ENCODE measurements around the gene SLC47A2.

SLC47A2 gene

GRCh38 chr17:19730843-19731242, 14.5 kb upstream of the SLC47A2 start:
- Histone ChIP-seq H3K36me3 (ENCODE audit: control insufficient read depth, insufficient read depth, low read length) (no peaks in the 10 kb centered on the region), H3K27me3 (ENCODE audit: control insufficient read depth, insufficient read depth, low read length) (no peaks in the 10 kb centered on the region), H3K4me1 (ENCODE audit: control insufficient read depth, insufficient read depth, low read length) (peaks cover 22% of the 10 kb centered on the region), H3K9ac (ENCODE audit: low read length) (no peak overlapping the region), H3K27ac (ENCODE audit: low read depth, low read length) (no peak overlapping the region), H3K4me3 (ENCODE audit: low read length) (no peak overlapping the region)

GRCh38 chr17:19729900-19730299, 13.5 kb upstream of the SLC47A2 start:
- H3K9ac ChIP-seq (ENCODE audit: low read length) = no peak overlapping the region
- H3K27ac ChIP-seq (ENCODE audit: low read depth, low read length) = no peak overlapping the region
- H3K36me3 ChIP-seq (ENCODE audit: control insufficient read depth, insufficient read depth, low read length) = no peaks in the 10 kb centered on the region
- no peak overlapping the region for H3K4me3 ChIP-seq (ENCODE audit: low read length)
- H3K4me1 ChIP-seq (ENCODE audit: control insufficient read depth, insufficient read depth, low read length) = peaks cover 22% of the 10 kb centered on the region
- H3K27me3 ChIP-seq (ENCODE audit: control insufficient read depth, insufficient read depth, low read length) = no peaks in the 10 kb centered on the region

GRCh38 chr17:19728084-19728495, 11.7 kb upstream of the SLC47A2 start:
- Histone ChIP-seq H3K27ac (ENCODE audit: low read depth, low read length) (peak overlapping the region; percentile 92), H3K27me3 (ENCODE audit: control insufficient read depth, insufficient read depth, low read length) (no peaks in the 10 kb centered on the region), H3K9ac (ENCODE audit: low read length) (no peak overlapping the region), H3K36me3 (ENCODE audit: control insufficient read depth, insufficient read depth, low read length) (no peaks in the 10 kb centered on the region), H3K4me1 (ENCODE audit: control insufficient read depth, insufficient read depth, low read length) (peaks cover 22% of the 10 kb centered on the region), H3K4me3 (ENCODE audit: low read length) (no peak overlapping the region)

- H3K27ac ChIP-seq (ENCODE audit: low read depth, low read length) = peak overlapping the region; percentile 92
- H3K4me1 ChIP-seq (ENCODE audit: control insufficient read depth, insufficient read depth, low read length) = peaks cover 22% of the 10 kb centered on the region
- H3K36me3 ChIP-seq (ENCODE audit: control insufficient read depth, insufficient read depth, low read length) = no peaks in the 10 kb centered on the region
- no peak overlapping the region for H3K9ac ChIP-seq (ENCODE audit: low read length)
- H3K27me3 ChIP-seq (ENCODE audit: control insufficient read depth, insufficient read depth, low read length) = no peaks in the 10 kb centered on the region
- no peak overlapping the region for H3K4me3 ChIP-seq (ENCODE audit: low read length)
Observed at GRCh38 chr17:19727501-19728078, 11.2 kb upstream of the SLC47A2 start.

- peak overlapping the region; percentile 92 for H3K27ac ChIP-seq (ENCODE audit: low read depth, low read length)
- no peak overlapping the region for H3K9ac ChIP-seq (ENCODE audit: low read length)
- H3K36me3 ChIP-seq (ENCODE audit: control insufficient read depth, insufficient read depth, low read length) = no peaks in the 10 kb centered on the region
- H3K4me3 ChIP-seq (ENCODE audit: low read length) = no peak overlapping the region
- no peaks in the 10 kb centered on the region for H3K27me3 ChIP-seq (ENCODE audit: control insufficient read depth, insufficient read depth, low read length)
- peaks cover 22% of the 10 kb centered on the region for H3K4me1 ChIP-seq (ENCODE audit: control insufficient read depth, insufficient read depth, low read length)
Observed at GRCh38 chr17:19726631-19727376, 10.4 kb upstream of the SLC47A2 start.

GRCh38 chr17:19725486-19725885, 9.1 kb upstream of the SLC47A2 start:
- Histone ChIP-seq H3K27ac (ENCODE audit: low read depth, low read length) (no peak overlapping the region), H3K4me3 (ENCODE audit: low read length) (no peak overlapping the region), H3K4me1 (ENCODE audit: control insufficient read depth, insufficient read depth, low read length) (peaks cover 22% of the 10 kb centered on the region), H3K9ac (ENCODE audit: low read length) (no peak overlapping the region), H3K27me3 (ENCODE audit: control insufficient read depth, insufficient read depth, low read length) (no peaks in the 10 kb centered on the region), H3K36me3 (ENCODE audit: control insufficient read depth, insufficient read depth, low read length) (no peaks in the 10 kb centered on the region)

GRCh38 chr17:19724501-19725420, 8.4 kb upstream of the SLC47A2 start:
- peak overlapping the region; percentile 22 for H3K4me3 ChIP-seq (ENCODE audit: low read length)

GRCh38 chr17:19723964-19724363, 7.6 kb upstream of the SLC47A2 start:
- H3K4me3 ChIP-seq (ENCODE audit: low read length) = no peak overlapping the region
- H3K27ac ChIP-seq (ENCODE audit: low read depth, low read length) = no peak overlapping the region
- H3K9ac ChIP-seq (ENCODE audit: low read length) = no peak overlapping the region
- no peaks in the 10 kb centered on the region for H3K27me3 ChIP-seq (ENCODE audit: control insufficient read depth, insufficient read depth, low read length)
- peaks cover 22% of the 10 kb centered on the region for H3K4me1 ChIP-seq (ENCODE audit: control insufficient read depth, insufficient read depth, low read length)
- no peaks in the 10 kb centered on the region for H3K36me3 ChIP-seq (ENCODE audit: control insufficient read depth, insufficient read depth, low read length)

More at GRCh38 chr17:19724501-19725420, 8.4 kb upstream of the SLC47A2 start:
- Histone ChIP-seq H3K4me1 (ENCODE audit: control insufficient read depth, insufficient read depth, low read length) (peaks cover 22% of the 10 kb centered on the region), H3K9ac (ENCODE audit: low read length) (no peak overlapping the region), H3K27me3 (ENCODE audit: control insufficient read depth, insufficient read depth, low read length) (no peaks in the 10 kb centered on the region), H3K36me3 (ENCODE audit: control insufficient read depth, insufficient read depth, low read length) (no peaks in the 10 kb centered on the region), H3K27ac (ENCODE audit: low read depth, low read length) (no peak overlapping the region)

GRCh38 chr17:19720631-19721426, 4.4 kb upstream of the SLC47A2 start:
- Histone ChIP-seq H3K4me3 (ENCODE audit: low read length) (peak overlapping the region; percentile 32), H3K9ac (ENCODE audit: low read length) (no peak overlapping the region), H3K36me3 (ENCODE audit: control insufficient read depth, insufficient read depth, low read length) (no peaks in the 10 kb centered on the region), H3K4me1 (ENCODE audit: control insufficient read depth, insufficient read depth, low read length) (no peaks in the 10 kb centered on the region), H3K27ac (ENCODE audit: low read depth, low read length) (no peak overlapping the region), H3K27me3 (ENCODE audit: control insufficient read depth, insufficient read depth, low read length) (no peaks in the 10 kb centered on the region)

- H3K27ac ChIP-seq (ENCODE audit: low read depth, low read length) = no peak overlapping the region
- H3K4me3 ChIP-seq (ENCODE audit: low read length) = peak overlapping the region; percentile 32
- no peaks in the 10 kb centered on the region for H3K27me3 ChIP-seq (ENCODE audit: control insufficient read depth, insufficient read depth, low read length)
- no peaks in the 10 kb centered on the region for H3K36me3 ChIP-seq (ENCODE audit: control insufficient read depth, insufficient read depth, low read length)
- H3K4me1 ChIP-seq (ENCODE audit: control insufficient read depth, insufficient read depth, low read length) = no peaks in the 10 kb centered on the region
- H3K9ac ChIP-seq (ENCODE audit: low read length) = no peak overlapping the region
Observed at GRCh38 chr17:19720210-19720475, 3.8 kb upstream of the SLC47A2 start.

- H3K4me1 ChIP-seq (ENCODE audit: control insufficient read depth, insufficient read depth, low read length) = no peaks in the 10 kb centered on the region
- H3K27ac ChIP-seq (ENCODE audit: low read depth, low read length) = no peak overlapping the region
- no peak overlapping the region for H3K4me3 ChIP-seq (ENCODE audit: low read length)
- H3K27me3 ChIP-seq (ENCODE audit: control insufficient read depth, insufficient read depth, low read length) = no peaks in the 10 kb centered on the region
- no peaks in the 10 kb centered on the region for H3K36me3 ChIP-seq (ENCODE audit: control insufficient read depth, insufficient read depth, low read length)
- H3K9ac ChIP-seq (ENCODE audit: low read length) = no peak overlapping the region
Observed at GRCh38 chr17:19719355-19720209, 3.2 kb upstream of the SLC47A2 start.
